Right renal pelvis (tissue), 4 donors: ENCODE measurements around the gene CRIP2. TPM values are rescaled to one million over a fixed set of nuclear protein-coding genes. Genes with fewer than 3 reads are reported as not detected.

Experiments used
- DNase-seq, 4 donors: peaks; one replicate each; pipeline ENCODE4 v3.0.0-alpha.2; 2013; ENCODE audit warnings: low read depth in 4 of 4, low spot score in 3 of 4, missing footprints in 1 of 4
- polyA plus RNA-seq, 4 donors: library from polyadenylated mRNA; unstranded; fragments of 120-200 nt; gene quantifications; one replicate each; pipeline ENCODE4 v1.2.1, GENCODE V29; 2013; ENCODE audit not compliant: insufficient read length in 4 of 4

CRIP2 gene, protein sequence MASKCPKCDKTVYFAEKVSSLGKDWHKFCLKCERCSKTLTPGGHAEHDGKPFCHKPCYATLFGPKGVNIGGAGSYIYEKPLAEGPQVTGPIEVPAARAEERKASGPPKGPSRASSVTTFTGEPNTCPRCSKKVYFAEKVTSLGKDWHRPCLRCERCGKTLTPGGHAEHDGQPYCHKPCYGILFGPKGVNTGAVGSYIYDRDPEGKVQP
- 100 to 1,000 TPM; 121 to 196 (median 128) TPM for polyA plus RNA-seq

DNA sequence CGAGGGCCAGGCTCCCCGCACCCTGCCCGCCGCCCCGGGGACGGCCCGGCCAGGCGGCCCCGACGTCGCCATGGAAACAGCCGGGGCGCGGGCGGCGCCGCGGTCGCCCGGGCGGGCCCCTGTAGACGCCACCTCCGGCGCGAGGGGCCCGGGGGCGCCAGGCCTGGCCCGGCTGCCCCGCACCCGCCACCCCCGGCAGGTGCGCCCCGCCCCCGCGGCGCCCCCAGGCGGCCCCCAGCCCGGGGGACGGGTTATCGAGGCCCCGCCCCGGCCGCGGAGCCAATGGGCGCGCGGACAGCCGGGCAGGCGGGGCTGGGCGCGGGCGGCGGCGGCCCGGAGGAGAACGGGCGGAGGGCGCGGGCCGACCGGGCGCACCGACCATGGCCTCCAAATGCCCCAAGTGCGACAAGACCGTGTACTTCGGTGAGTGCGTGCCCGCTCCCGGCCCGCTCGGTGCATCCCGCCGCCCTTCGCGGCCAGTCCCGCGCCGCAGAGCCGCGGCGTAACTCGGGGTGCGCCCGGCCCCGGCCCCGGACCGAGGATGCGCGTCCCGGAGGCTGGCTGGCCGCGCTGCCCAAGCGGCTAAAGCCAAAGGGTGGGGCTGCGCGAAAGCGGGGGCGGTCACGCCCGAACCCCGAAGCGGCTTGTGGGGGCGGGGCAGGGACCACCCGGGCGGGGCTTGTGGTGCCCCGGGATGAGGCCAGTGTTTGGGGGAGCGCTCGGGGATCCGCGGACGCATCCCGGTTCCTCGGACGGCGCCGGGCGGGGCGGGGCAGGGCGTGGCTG, at the start of gene CRIP2:
TSS of gene CRIP2 (plus strand) at position 339 of the 786 bp plus-strand sequence. CDS start at position 381, 42 bp downstream.
- DNase-seq: no peak

DNA sequence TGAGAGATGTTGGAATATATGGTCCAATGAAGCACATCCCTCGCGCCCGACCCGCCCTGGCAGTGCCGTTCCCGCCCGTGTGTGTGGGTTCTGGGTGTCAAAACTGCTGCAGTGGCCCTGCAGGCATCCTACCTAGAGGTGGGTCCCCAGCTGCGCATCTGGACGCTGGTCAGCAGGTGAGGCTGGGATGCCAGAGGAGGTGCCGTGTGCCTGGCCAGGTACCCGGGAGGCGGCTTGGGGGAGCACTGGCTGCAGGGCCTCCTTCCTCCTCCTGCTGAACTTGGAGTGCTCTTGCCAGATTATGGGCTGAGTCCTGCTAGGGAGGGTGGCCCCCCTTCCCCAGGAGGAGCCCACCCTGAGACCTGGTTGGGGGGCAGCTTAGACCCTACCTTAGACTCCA, 49.8 kb upstream of the CRIP2 start:
- no peak for DNase-seq

DNA sequence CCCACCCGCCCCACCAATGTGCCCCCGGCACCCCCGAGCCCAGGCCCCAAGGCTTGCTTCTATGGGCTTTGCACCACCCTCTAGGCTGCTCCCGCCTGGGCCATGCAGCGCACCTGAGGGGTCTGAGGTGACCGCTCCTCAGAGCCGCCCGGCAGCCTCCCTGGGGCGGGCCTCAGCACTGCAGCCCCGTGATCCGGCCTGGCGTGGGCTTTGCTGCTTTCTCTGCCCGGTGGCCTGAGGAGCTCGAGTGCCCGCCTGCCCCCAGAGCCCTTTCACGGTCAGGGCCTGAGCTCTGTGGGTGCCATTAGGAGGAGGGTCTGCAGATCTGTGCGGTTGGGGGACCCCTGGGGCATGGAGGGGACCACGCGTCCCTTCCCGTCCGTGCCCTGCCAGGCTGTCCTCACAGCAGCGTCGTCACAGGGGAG, 48.8 kb upstream of the CRIP2 start:
- no peak for DNase-seq

DNA sequence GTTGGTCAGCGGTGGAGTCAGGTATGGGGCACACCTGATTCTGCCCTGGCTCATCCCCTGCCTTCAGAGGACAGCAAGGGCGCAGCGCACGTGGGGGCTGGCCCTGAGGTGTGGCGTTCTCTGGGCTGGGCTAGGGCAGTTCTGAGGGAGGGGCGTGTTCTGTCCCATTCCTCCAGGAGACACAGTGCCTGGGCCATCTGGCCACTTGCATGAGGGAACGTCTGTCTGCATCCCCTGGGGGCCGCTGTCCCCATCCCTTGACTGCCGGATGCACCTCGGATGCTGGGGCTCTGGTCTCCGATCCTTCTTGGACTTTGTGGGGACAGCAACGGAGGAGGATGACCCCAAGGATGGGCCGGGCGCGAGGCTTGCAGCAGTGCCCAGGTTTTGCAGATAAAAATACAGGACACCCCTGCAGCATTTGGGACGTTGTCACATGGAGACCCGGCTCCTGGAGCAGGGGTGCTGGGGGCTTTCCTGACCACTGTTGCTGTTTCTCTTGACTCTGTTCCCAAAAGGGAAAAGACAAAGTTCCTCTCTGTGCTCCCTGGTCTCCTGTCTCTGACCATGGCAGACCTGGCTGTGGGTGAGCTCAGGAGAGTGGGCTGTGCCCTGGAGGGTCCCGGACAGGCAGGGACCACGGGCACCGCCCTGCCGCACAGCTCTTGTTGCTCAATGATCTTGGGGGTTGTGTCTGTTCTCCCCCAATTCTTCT, 48.0 kb upstream of the CRIP2 start:
- DNase-seq: no peak

DNA sequence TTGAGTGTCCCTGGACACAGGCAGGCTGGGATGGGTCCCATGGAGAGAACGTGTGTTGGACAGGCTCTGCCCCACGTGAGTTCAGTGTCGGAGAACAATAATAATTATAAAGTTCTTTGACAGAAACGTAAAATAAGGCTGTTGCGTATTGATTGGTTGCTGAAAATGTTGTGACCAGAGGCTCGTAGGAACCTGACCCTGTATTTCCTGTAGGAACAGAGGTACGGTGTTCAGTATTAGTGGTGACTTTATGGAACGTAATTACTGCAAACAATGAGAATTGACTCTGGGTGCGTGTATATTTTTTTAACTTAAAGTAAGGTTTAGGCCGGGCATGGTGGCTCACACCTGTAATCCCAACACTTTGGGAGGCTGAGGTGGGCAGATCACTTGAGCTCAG, 47.2 kb upstream of the CRIP2 start:
- DNase-seq: no peak

DNA sequence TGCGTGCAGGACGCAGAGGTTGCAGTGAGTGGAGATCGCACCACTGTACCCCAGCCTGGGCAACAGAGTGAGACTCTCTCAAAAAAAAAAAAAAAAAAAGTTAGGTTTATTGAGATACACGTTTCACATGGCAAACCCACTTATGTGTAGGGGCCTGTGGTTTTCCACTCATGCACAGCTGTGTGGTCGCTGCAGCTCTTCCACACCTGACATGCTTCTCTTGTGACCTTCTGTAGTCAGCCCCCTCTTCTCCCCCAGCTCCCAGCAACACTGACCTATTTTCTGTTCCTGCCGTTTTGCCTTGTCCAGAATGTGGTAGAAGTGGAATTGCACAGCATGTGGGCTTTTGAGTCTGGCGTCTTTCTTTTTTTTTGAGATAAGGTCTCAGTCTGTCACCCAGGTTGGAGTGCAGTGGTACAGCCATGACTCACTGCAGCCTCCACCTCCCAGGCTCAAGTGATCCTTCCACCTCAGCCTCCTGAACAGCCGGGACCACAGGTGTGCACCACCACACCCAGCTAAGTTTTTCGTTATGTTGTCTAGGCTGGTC, 46.6 kb upstream of the CRIP2 start:
- DNase-seq: no peak

DNA sequence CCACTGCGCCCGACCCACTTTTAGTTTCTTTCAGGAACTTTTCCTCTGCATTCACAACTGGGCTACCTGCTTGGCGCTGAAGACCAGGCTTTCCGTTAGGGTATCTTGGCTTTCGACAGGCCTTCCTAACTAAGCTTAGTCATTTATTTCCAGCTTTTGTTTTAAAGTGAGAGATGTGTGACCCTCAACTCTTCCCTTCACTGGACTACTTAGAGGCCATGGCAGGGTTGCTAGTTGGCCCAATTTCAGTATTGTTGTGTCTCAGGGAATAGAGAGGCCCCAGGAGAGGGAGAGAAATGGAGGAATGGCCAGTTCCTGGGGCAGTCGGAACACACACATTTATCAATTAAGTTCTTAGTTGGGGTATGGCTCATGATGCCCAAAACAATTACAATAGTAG, 44.6 kb upstream of the CRIP2 start:
- no peak for DNase-seq

DNA sequence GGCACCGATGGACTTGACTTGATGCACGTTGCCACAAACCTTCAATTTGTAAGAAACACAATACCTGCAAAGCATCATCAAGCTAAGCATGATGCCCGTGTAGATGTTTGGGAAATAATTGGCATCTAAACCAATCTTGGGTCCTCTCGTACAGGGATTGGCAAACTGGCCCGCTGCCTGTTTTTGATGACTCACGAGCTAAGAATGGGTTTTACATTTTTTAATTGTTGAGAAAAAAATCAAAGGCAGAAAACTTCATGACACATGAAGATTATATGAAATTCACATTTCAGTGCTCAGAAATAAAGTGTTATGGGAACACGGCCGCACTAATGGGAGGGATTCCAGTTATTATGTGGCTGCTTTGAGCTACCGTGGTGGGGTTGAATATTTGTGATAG, 44.1 kb upstream of the CRIP2 start:
- no peak for DNase-seq

DNA sequence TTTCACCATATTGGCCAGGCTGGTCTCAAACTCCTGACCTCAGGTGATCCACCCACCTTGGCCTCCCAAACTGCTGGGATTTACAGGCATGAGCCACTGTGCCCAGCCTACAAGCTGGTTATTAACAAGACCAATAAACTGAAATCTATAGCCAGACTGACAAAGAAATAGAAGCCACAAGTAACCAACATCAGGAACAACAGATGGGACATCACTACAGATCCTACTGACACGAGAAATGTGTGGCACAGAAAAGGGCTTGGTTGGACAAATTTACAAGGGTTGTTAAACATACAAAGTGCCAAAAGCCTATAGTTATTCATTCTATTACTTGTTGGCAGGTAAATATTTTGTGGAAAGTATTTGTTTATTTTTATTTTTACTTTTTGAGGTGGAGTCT, 43.4 kb upstream of the CRIP2 start:
- DNase-seq: no peak

DNA sequence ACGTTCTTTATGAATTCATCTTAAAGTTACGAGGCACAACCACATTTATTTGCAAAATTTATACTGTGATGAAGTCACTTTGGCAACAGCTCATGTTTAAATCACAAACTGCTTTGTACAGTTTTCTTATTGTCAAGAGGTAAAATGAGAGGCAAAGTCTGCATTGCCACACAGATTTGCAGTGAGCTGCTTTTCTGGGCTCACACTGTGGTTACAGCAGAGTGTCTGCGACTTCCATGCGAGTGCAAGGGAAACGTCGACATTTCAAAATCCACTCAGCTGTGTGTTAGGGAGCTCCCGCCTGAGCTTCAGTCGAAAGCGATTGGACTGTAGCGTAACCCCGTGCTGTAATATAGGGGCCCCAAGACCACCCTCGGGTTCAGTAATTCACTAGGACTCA, 42.0 kb upstream of the CRIP2 start:
- no peak for DNase-seq

DNA sequence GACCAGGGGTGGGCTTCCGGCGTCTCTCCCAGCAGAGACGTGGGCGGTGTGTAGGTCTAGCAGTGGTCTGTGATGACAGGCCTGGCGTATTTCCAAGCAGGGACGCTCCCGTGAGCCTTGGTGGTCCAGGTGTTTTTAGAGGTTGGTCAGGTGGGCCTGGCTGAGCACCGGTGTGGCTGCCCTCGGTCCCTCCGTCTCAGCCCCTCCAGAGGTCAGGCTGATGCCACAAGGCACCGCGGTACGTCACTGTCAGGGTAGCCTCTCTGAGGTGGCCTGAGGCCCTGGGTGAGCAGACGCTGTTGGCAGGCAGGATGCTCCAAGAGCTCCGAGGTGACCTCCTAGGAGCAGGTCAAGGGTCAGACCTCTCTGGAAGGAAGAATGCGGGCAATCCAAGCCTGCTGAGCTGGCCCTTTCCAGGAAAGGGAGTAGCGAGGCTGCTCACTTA, 41.4 kb upstream of the CRIP2 start:
- DNase-seq: no peak

DNA sequence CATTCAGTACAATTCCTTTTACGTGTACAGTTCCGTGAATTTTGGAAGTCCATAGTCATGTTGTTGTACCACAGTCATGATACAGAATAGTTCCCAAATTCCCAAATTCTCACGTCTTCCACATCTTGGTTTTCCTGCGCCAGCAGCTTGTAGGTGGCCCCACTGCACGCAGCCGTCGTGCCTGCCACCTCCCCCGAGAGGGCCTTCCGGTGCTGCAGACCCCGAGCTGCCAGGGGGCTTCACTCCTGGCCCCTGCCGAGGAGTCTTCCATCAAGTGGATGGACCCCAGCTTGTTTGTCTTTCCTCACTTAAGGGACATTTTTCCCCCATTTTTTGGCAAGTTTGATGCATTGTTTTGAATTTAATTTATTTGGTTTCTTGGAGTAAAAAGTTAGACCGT, 38.2 kb upstream of the CRIP2 start:
- DNase-seq: no peak

DNA sequence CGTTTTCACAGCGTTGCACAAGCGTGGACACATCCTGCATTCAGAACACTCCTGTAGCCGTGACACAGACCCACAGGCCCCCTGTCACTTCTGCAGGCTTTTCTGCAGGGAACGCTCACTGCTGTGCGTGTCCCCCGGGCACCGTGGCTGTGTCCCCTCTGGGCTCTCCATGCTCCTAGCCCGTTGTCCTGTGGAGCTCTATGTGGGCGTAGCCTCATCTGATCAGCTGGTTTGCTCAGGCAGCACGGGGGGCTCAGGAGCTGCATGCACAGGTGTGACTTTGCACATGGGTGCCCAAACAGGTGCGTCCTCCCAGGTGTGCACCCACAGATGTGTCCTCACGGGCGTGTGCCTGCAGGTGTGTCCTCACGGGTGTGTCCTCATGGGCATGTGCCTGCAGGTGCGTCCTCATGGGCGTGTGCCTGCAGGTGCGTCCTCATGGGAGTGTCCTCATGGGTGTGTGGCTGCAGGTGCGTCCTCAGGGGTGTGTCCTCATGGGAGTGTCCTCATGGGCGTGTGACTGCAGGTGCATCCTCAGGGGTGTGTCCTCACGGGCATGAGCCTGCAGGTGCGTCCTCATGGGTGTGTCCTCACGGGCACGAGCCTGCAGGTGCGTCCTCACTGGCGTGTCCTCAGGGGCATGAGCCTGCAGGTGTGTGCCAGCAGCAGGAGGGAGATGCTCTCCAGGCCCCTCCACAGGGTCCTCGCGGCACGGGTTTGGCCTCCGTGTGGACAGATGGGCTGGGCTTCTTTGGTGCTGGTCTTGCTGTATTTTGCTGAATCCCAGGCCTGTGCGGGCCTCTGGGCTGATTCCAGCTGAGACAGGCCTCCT, 37.5 kb upstream of the CRIP2 start:
- DNase-seq: no peak

DNA sequence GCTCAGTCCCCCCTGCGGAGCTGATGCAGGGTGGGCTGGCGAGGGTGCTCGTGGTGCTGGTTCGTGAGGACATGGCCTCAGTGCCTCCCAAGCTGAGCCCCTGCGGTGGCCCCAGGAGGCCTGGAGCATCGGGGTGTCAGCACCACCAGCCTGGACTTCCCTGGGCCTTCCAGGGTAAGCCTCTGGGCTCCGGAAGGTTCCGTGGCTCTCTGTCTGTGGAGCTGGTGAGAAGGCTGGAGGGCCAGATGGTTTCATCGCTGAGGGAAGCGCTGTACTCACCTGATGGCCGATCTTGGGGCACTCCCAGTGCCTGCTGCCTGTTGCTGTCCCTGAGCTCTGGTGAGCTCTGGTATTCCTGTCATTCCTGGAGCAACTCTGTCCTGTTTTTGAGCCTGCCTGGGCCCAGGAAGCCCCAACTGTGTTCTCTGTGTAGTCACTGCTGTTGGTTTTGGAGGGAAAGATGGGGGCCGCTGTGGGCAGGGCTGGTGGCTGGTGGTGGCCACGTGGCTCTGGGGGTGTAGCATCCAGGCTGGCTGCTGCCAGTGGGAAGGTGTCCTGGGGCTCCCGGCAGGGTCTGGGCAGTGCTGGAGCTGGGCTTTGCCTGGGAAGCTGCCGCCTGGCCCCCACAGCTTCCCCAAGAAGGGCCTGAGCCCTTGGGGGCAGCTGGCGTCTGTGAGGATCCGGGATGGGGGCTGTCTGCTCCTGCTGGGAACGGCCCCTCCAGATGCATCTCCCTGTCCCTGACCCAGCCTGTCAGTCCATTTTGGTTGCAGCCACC, 36.7 kb upstream of the CRIP2 start:
- DNase-seq: no peak

DNA sequence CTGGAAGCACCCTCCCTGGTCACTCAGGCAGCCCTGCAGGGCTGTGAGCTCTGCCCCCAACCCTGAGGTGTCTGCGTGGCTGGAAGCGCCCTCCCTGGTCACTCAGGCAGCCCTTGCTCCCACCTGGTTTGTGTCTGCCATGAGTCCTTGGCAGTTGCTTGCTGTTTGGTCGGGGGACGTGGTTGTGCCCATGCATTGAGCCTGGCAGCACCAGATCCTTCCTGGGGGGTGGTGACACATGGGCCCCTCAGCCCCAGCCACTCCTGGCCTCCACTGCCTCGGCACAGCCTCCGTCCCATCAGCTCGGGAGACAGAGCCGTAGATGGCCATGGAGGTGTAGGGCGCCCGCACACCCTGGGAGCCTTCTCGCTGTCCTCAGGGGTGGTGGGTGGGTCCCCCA, 35.4 kb upstream of the CRIP2 start:
- DNase-seq: no peak

DNA sequence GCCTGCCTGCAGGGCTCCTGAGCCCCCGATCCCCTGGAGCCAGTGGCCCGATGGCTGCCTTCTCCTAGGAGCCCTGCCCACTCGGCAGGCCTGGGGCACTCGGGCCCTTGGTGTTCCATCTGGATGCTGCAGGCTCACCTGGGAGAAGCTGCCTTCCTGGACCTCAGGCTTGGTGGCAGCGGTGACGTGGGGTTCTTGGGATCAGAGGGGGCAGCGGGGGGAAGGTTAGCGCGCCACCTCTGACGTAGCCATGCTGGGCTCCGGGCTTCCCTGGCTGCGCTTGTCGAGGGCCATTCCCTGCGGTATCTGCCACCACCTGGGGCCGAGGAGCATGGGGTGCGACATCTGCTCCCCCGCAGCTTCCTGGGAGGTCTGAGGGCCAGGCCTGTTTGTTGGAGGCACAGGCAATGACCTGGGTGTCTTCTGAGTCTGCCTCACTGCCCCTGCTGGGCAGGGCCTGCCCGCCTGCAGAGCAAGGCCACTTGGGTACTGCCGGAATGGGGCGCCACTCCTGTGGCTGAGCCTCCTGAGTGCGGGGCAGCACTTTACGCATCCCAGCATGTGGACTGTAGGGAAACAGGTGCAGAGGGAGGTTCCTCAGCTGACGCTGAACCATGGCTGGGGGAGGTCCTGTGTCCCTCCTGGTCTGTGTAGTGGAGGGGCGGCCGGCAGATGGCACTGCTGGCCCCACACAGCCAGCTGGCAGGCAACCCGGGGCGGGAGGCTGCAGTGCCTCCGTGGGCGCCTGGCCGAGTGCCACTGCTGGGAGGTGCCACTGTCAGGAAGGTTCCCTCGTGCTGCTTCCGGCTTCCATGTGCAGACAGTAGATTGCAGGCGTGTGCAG, 34.7 kb upstream of the CRIP2 start:
- DNase-seq: no peak

DNA sequence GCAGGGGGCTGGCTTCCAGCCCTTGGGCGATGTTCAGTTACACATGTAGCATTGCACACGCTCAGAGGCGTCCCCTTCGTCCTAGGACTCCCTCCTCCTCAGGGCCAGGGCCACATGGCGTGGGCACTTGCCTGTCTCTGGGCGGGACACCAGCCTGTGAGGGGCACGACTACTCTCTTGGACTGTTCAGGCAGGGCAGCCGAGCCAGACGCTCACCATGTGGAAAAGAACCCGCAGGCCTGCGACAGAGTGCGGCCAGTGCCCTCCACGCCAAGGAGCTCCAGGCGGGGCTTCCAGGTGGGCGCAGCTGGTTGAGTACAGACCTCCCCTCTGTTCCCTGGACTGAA, 34.1 kb upstream of the CRIP2 start:
- DNase-seq: no peak

DNA sequence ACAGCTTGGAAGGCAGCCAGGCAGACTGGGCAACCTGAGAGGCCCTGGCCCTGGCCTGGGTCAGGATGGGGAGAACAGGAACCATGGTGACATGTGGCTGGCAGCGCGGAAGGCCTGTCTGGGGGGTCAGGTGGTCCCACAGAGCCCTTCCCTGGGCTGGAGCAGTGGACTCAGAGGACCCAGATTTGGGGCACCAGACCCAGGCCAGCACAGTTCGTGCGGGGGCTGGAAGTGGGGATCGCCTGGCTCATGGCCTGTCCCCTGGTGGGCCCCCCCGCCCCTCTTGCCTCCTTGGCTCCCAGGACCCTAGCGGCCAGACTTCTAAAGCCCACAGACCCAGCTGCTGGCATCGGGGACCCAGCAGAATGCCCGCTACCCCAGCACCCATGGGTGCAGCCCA, 33.6 kb upstream of the CRIP2 start:
- DNase-seq: no peak

DNA sequence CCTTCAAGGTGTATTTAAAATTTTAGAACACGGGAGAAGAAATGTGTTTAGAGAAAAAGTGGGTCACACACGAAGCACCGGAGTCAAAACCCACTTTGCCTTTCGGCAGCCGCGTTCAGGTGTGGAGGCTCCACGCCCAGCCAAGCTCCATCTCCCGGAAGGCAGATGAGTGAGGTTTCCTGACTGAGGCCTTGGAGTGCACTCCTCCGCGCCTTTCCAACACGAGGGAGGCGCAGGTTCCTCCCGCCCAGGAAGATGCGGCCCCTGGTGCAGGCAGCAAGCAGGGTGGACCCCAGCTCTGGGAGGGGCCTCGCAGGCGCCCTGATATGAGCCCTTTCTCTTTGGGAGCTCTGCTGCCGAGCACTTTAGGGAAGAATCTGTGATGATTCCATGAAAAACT, 32.5 kb upstream of the CRIP2 start:
- no peak for DNase-seq
